Measurements from ENCODE around the gene LBX1. TPM values are rescaled to one million over a fixed set of nuclear protein-coding genes. Genes with fewer than 3 reads are reported as not detected.

The LBX1 gene
- total RNA-seq, 1 experiment from 2014 or later: 0.15 TPM

- DNase-seq (ENCODE audit: low read depth, low spot score) (no peak), ATAC-seq (no peak)
- Histone ChIP-seq H3K27me3 (ENCODE audit: control insufficient read depth, insufficient read depth, low read length) (peaks cover 13% of the 10 kb centered on the region; the same call in 1 of the 2 replicates), H3K4me3 (ENCODE audit: low read depth in 2 of 2, low read length in 2 of 2) (no peak overlapping the region), H3K4me1 (ENCODE audit: control insufficient read depth, insufficient read depth, low read length) (peaks cover under 1% of the 10 kb centered on the region; the same call in 1 of the 2 replicates), H3K27ac (ENCODE audit: low read length) (no peak overlapping the region), H3K36me3 (ENCODE audit: control insufficient read depth, insufficient read depth, low read length) (no peaks in the 10 kb centered on the region), H3K9me3 (ENCODE audit: control insufficient read depth, insufficient read depth, low read depth, low read length) (no peaks in the 10 kb centered on the region)
- no peak for TF ChIP-seq TCF7L2 (IDR thresholded peaks at IDR 0.05; ENCODE audit: low read depth, low read length)
- TF ChIP-seq, protein P1, sequence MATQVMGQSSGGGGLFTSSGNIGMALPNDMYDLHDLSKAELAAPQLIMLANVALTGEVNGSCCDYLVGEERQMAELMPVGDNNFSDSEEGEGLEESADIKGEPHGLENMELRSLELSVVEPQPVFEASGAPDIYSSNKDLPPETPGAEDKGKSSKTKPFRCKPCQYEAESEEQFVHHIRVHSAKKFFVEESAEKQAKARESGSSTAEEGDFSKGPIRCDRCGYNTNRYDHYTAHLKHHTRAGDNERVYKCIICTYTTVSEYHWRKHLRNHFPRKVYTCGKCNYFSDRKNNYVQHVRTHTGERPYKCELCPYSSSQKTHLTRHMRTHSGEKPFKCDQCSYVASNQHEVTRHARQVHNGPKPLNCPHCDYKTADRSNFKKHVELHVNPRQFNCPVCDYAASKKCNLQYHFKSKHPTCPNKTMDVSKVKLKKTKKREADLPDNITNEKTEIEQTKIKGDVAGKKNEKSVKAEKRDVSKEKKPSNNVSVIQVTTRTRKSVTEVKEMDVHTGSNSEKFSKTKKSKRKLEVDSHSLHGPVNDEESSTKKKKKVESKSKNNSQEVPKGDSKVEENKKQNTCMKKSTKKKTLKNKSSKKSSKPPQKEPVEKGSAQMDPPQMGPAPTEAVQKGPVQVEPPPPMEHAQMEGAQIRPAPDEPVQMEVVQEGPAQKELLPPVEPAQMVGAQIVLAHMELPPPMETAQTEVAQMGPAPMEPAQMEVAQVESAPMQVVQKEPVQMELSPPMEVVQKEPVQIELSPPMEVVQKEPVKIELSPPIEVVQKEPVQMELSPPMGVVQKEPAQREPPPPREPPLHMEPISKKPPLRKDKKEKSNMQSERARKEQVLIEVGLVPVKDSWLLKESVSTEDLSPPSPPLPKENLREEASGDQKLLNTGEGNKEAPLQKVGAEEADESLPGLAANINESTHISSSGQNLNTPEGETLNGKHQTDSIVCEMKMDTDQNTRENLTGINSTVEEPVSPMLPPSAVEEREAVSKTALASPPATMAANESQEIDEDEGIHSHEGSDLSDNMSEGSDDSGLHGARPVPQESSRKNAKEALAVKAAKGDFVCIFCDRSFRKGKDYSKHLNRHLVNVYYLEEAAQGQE (IDR thresholded peaks at IDR 0.05; ENCODE audit: insufficient read depth in 1 of 2, low read depth in 2 of 2, low read length in 1 of 2): no peak
- no peak for TF ChIP-seq SIN3A (IDR thresholded peaks at IDR 0.05; ENCODE audit: borderline replicate concordance, insufficient read depth, low read depth, low read length)
- no peak for TF ChIP-seq CTCF (IDR thresholded peaks at IDR 0.05)
- no peak for TF ChIP-seq POLR2AphosphoS5 (IDR thresholded peaks at IDR 0.05; ENCODE audit: low read depth, low read length)
- in situ Hi-C loops (cut with HindIII; ENCODE audit: low pct_unique_long_range_greater_than_20kb, low sequenced_read_pairs): no loop called here
- CTCF ChIA-PET: interaction anchor here (0.7 kb wide), 1 partner anchor 73 kb away, joined by 7 read pairs; no protein-coding TSS in a partner anchor
- no TSS peak for BruUV-seq (replicated peaks)
- intact Hi-C loops (cut with micrococcal nuclease; ENCODE audit: unreplicated experiment): loop anchor here (10.0 kb wide), 1 partner anchor 565 kb away; the partner anchor contains the start of gene NPM3
- POLR2A ChIA-PET: no interaction called here
Measured at GRCh38 chr10:101219139-101219945, 9.9 kb downstream of the LBX1 start.

GRCh38 chr10:101218351-101219138 is 10.7 kb downstream of the LBX1 start:
- POLR2A ChIA-PET: no interaction called here
- CTCF ChIA-PET: interaction anchor here (0.7 kb wide), 1 partner anchor 73 kb away, joined by 7 read pairs; no protein-coding TSS in a partner anchor
- in situ Hi-C loops (cut with HindIII; ENCODE audit: low pct_unique_long_range_greater_than_20kb, low sequenced_read_pairs): no loop called here

More at GRCh38 chr10:101218351-101219138, 10.7 kb downstream of the LBX1 start:
- intact Hi-C loops (cut with micrococcal nuclease; ENCODE audit: unreplicated experiment): loop anchor here (10.0 kb wide), 1 partner anchor 566 kb away; the partner anchor contains the start of gene NPM3
- DNase-seq (ENCODE audit: low read depth, low spot score): no peak
- H3K27me3 ChIP-seq (ENCODE audit: control insufficient read depth, insufficient read depth, low read length): peaks cover 9% of the 10 kb centered on the region; the same call in 1 of the 2 replicates
- H3K27ac ChIP-seq (ENCODE audit: low read length): no peak overlapping the region
- H3K4me1 ChIP-seq (ENCODE audit: control insufficient read depth, insufficient read depth, low read length): peaks cover 4% of the 10 kb centered on the region; the same call in 1 of the 2 replicates
- H3K4me3 ChIP-seq (ENCODE audit: low read depth in 2 of 2, low read length in 2 of 2): no peak overlapping the region
- no peak for TF ChIP-seq TCF7L2 (IDR thresholded peaks at IDR 0.05; ENCODE audit: low read depth, low read length)
- TF ChIP-seq, protein P1 (IDR thresholded peaks at IDR 0.05; ENCODE audit: insufficient read depth in 1 of 2, low read depth in 2 of 2, low read length in 1 of 2): no peak
- TF ChIP-seq CTCF (IDR thresholded peaks at IDR 0.05): no peak
- TF ChIP-seq SIN3A (IDR thresholded peaks at IDR 0.05; ENCODE audit: borderline replicate concordance, insufficient read depth, low read depth, low read length): no peak
- no peak for TF ChIP-seq POLR2AphosphoS5 (IDR thresholded peaks at IDR 0.05; ENCODE audit: low read depth, low read length)
- H3K9me3 ChIP-seq (ENCODE audit: control insufficient read depth, insufficient read depth, low read depth, low read length): no peaks in the 10 kb centered on the region
- no peak for ATAC-seq
- no peaks in the 10 kb centered on the region for H3K36me3 ChIP-seq (ENCODE audit: control insufficient read depth, insufficient read depth, low read length)
- BruUV-seq (replicated peaks): no TSS peak
